ENCODE data around the gene CGB5.
"Not testable (repeated sequence)": the region's sequence is repeated elsewhere in the genome, so short reads cannot be mapped to it uniquely, and the experiment has no call there.

Gene CGB5

GRCh38 chr19:49042177-49042576, 1.5 kb upstream of the CGB5 start:
- no peak for TF ChIP-seq L3MBTL2 (conservative IDR thresholded peaks at IDR 0.05)
- TF ChIP-seq LEF1 (IDR thresholded peaks at IDR 0.05; ENCODE audit: borderline replicate concordance) = no peak
- TF ChIP-seq ARNT (IDR thresholded peaks at IDR 0.05) = no peak
- TF ChIP-seq SP1 (IDR thresholded peaks at IDR 0.05) = no peak
- no peak for TF ChIP-seq FOXM1 (IDR thresholded peaks at IDR 0.05; ENCODE audit: borderline replicate concordance)
- no peak for TF ChIP-seq FOXK2 (IDR thresholded peaks at IDR 0.05)
- no peak for TF ChIP-seq NFRKB (IDR thresholded peaks at IDR 0.05)
- no peak for TF ChIP-seq FOXA1 (IDR thresholded peaks at IDR 0.05)
- TF ChIP-seq BHLHE40 (IDR thresholded peaks at IDR 0.05; ENCODE audit: borderline replicate concordance) = no peak
- TF ChIP-seq CTBP1 (IDR thresholded peaks at IDR 0.05; ENCODE audit: borderline replicate concordance) = no peak
- no peak for TF ChIP-seq HDGF (IDR thresholded peaks at IDR 0.05; ENCODE audit: borderline replicate concordance)
- no peak for DNase-seq (ENCODE audit: extremely low spot score)
- POLR2A ChIA-PET = no interaction called here
- CTCF ChIA-PET = no interaction called here

GRCh38 chr19:49042666-49043065, 982 bp upstream of the CGB5 start:
- DNase-seq (ENCODE audit: extremely low spot score); POLR2A ChIA-PET; CTCF ChIA-PET: not testable (repeated sequence)

GRCh38 chr19:49049011-49049410, 5.4 kb downstream of the CGB5 start, which contains the start of gene CGB8:
TSS of gene CGB8 (minus strand) at chr19:49049111. CDS start at chr19:49048739, 372 bp downstream.
- CTCF ChIA-PET, POLR2A ChIA-PET: not testable (repeated sequence)

GRCh38 chr19:49049834-49050233, 6.2 kb downstream of the CGB5 start:
- POLR2A ChIA-PET; DNase-seq (ENCODE audit: extremely low spot score); CTCF ChIA-PET: not testable (repeated sequence)

More at GRCh38 chr19:49049011-49049410, 5.4 kb downstream of the CGB5 start, which contains the start of gene CGB8:
- not testable (repeated sequence) for DNase-seq (ENCODE audit: extremely low spot score)

DNA sequence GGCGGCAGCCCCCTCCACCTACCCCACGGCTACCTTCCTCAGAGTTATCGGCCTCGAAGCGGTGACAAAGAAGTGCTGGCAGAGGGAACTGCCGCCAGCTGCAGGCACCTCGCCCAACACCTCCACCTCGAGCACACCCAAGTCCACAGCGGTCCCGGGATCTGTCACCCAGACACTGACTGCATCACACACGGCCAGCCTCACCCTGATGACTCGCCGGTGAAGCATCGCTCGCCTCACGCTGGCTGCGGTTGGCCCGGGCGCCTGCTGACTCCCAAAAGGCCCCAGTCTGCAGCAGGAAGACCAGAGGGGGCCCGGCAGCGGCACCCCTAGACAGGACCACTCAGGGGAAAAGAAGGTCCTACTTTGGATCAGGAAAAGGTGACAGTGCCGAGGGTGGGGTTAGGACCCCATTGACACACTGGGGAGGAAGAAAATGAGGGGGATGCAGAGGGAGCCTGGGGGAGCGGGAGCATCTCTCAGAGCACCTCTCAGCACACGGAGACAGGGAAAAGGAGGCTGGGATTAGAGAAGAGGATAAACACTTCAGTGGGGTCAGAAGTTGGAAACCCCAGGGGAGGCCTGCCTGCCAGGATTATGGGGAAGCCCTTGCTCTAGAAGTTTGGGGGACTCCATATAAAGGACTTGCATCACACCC, 6.9 kb downstream of the CGB5 start:
- DNase-seq (ENCODE audit: extremely low spot score); CTCF ChIA-PET; POLR2A ChIA-PET: not testable (repeated sequence)

GRCh38 chr19:49056101-49056901, 12.7 kb downstream of the CGB5 start:
- TF ChIP-seq SP1 (IDR thresholded peaks at IDR 0.05) (peak; percentile 42; the same call in 1 of the 2 replicates), TARDBP (IDR thresholded peaks at IDR 0.05) (no peak), L3MBTL2 (conservative IDR thresholded peaks at IDR 0.05) (peak; percentile 58), ELF4 (IDR thresholded peaks at IDR 0.05) (no peak)
- peak; percentile 77 for DNase-seq (ENCODE audit: extremely low spot score)
- ChIA-PET CTCF (interaction anchor here (0.8 to 1.2 kb wide), 4 partner anchors 17 to 63 kb away, joined by 3 to 5 read pairs (median 3); partner anchors contain the start of genes GYS1 and RUVBL2), POLR2A (interaction anchor here (1.0 to 1.4 kb wide), 5 partner anchors 9 to 64 kb away, joined by 3 to 6 read pairs (median 4); partner anchors contain the start of genes GYS1, NTF4 and RUVBL2)

- CTCF ChIA-PET = interaction anchor here (0.8 to 1.2 kb wide), 4 partner anchors 16 to 64 kb away, joined by 3 to 5 read pairs (median 3); partner anchors contain the start of genes GYS1 and RUVBL2
- POLR2A ChIA-PET = interaction anchor here (1.2 to 1.4 kb wide), 3 partner anchors 38 to 65 kb away, joined by 3 to 6 read pairs (median 4); partner anchors contain the start of genes GYS1 and RUVBL2
- DNase-seq (ENCODE audit: extremely low spot score) = not testable (repeated sequence)
Measured at GRCh38 chr19:49056902-49057596, 13.4 kb downstream of the CGB5 start.

GRCh38 chr19:49057636-49058234, 14.1 kb downstream of the CGB5 start, which contains the start of gene CGB7:
TSS of gene CGB7 (minus strand) at chr19:49057749. CDS start at chr19:49055375, 2,374 bp downstream.
- DNase-seq (ENCODE audit: extremely low spot score) = peak; percentile 39
- CTCF ChIA-PET = interaction anchor here (1.0 kb wide), 1 partner anchor 16 kb away, joined by 4 read pairs; no protein-coding TSS in a partner anchor
- POLR2A ChIA-PET = no interaction called here
- TF ChIP-seq NFRKB (IDR thresholded peaks at IDR 0.05) (no peak), TARDBP (IDR thresholded peaks at IDR 0.05) (no peak), L3MBTL2 (conservative IDR thresholded peaks at IDR 0.05) (no peak), FOXK2 (IDR thresholded peaks at IDR 0.05) (no peak), CTBP1 (IDR thresholded peaks at IDR 0.05; ENCODE audit: borderline replicate concordance) (no peak), BHLHE40 (IDR thresholded peaks at IDR 0.05; ENCODE audit: borderline replicate concordance) (no peak), LEF1 (IDR thresholded peaks at IDR 0.05; ENCODE audit: borderline replicate concordance) (no peak), FOXA1 (IDR thresholded peaks at IDR 0.05) (no peak), PKNOX1 (IDR thresholded peaks at IDR 0.05) (no peak), SUZ12 (IDR thresholded peaks at IDR 0.05) (no peak), SP1 (IDR thresholded peaks at IDR 0.05) (no peak), ARNT (IDR thresholded peaks at IDR 0.05) (no peak), ELF4 (IDR thresholded peaks at IDR 0.05) (no peak), HDGF (IDR thresholded peaks at IDR 0.05; ENCODE audit: borderline replicate concordance) (no peak), ZNF384 (IDR thresholded peaks at IDR 0.05) (no peak), FOXM1 (IDR thresholded peaks at IDR 0.05; ENCODE audit: borderline replicate concordance) (no peak)

Measured in HEK293T (cell line).